Measurements from ENCODE around the gene POLR3C. TPM values are rescaled to one million over a fixed set of nuclear protein-coding genes. Genes with fewer than 3 reads are reported as not detected.

POLR3C gene
- total and polyA plus RNA-seq, 7 donors, result 9.0 to 37.7 (median 18.3) TPM

DNA sequence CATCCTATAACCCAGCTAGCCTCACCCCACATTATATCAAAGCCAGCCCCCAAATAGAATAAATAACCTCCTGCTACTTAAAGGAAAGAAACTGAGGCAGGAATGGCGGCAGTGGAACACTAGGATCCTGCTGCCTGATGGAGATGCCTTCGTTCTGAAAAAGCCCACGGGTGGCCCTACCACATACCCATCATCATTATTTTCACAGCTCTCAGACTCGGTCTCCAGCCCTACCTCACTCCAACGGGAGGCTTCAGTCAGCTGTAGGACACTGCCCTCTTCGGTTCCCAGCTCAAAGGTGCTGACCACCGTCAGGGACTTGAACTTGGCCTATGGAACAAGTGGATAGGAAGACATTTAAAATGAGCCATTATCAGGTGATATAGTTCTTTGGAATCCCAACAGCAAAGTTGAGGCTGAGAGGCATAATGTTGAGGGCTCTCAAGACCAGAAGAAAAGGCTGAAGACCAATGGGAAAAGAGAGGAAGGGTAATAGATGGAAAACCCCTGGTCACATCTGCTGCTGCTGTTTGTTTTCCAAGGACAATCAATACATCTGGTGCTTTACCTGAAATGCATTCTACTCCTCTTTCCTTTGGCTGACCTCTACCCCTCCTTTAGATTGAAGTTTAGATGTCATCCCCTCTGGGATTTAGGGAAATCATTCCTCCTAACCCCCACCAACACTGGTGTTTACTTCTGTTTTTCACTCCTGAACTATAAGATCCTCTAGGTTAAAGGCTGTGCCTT, 69.5 kb downstream of the POLR3C start:
- H3K4me1 ChIP-seq, result peaks cover 0 to 21% (median 18%) of the 10 kb centered on the region in 4 donors
- no peaks in the 10 kb centered on the region for H3K36me3 ChIP-seq
- 90 to 93% methylated on average over 7 of the region's 7 CpGs for WGBS, 2 donors
- no peak for DNase-seq
- no peak overlapping the region for H3K4me3 ChIP-seq
- TF ChIP-seq POLR2AphosphoS5 (IDR thresholded peaks at IDR 0.05), result no peak
- TF ChIP-seq POLR2A (IDR thresholded peaks at IDR 0.05), result no peak
- TF ChIP-seq, protein P1, sequence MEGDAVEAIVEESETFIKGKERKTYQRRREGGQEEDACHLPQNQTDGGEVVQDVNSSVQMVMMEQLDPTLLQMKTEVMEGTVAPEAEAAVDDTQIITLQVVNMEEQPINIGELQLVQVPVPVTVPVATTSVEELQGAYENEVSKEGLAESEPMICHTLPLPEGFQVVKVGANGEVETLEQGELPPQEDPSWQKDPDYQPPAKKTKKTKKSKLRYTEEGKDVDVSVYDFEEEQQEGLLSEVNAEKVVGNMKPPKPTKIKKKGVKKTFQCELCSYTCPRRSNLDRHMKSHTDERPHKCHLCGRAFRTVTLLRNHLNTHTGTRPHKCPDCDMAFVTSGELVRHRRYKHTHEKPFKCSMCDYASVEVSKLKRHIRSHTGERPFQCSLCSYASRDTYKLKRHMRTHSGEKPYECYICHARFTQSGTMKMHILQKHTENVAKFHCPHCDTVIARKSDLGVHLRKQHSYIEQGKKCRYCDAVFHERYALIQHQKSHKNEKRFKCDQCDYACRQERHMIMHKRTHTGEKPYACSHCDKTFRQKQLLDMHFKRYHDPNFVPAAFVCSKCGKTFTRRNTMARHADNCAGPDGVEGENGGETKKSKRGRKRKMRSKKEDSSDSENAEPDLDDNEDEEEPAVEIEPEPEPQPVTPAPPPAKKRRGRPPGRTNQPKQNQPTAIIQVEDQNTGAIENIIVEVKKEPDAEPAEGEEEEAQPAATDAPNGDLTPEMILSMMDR (IDR thresholded peaks at IDR 0.05), result no peak
- TF ChIP-seq EP300 (IDR thresholded peaks at IDR 0.05), result no peak
- intact Hi-C loops (cut with DNase I), result loop anchor here (2.0 to 5.0 kb wide), 2 partner anchors 21 to 36 kb away; partner anchors contain the start of gene PIAS3
- no peaks in the 10 kb centered on the region for H3K9me3 ChIP-seq
- H3K27me3 ChIP-seq, result no peaks in the 10 kb centered on the region
- peak overlapping the region; percentile 78 to 86 (median 78) for H3K27ac ChIP-seq

Small RNAs within 50 kb of the gene (small RNA-seq; reads per million reads assigned to genes)
- gene MIR6736, result 0 reads per million in 3 donors

Other genes with a start within 250 kb of the POLR3C start
- 10 to 100 TPM; 16.3 to 51.2 (median 24.3) TPM for gene GPR89A, start 216.2 kb upstream of the POLR3C start, total RNA-seq
- 10 to 100 TPM in 1 of 3 donors, 1 to 10 TPM in 2; 3.6 to 11.0 (median 4.2) TPM for gene GPR89A, start 216.2 kb upstream of the POLR3C start, polyA plus RNA-seq
- gene PDZK1, start 116.8 kb upstream of the POLR3C start, total RNA-seq, result not detected
- 1 to 10 TPM in 2 of 3 donors, under 1 TPM in 1; 0.51 to 9.7 (median 9.0) TPM for gene PDZK1, start 116.8 kb upstream of the POLR3C start, polyA plus RNA-seq
- not detected for gene CD160, start 104.7 kb upstream of the POLR3C start, total RNA-seq
- gene CD160, start 104.7 kb upstream of the POLR3C start, polyA plus RNA-seq, result under 1 TPM in 2 of 3 donors, not detected in 1; 0.31 to 0.60 TPM
- gene RNF115, start 105 bp upstream of the POLR3C start, total RNA-seq, result 10 to 100 TPM; 16.6 to 41.8 (median 23.1) TPM
- 1 to 10 TPM; 3.0 to 4.7 (median 3.0) TPM for gene RNF115, start 105 bp upstream of the POLR3C start, polyA plus RNA-seq
- gene NUDT17, start 21.4 kb downstream of the POLR3C start, total RNA-seq, result 1 to 10 TPM; 1.6 to 9.1 (median 2.8) TPM
- gene NUDT17, start 21.4 kb downstream of the POLR3C start, polyA plus RNA-seq, result 1 to 10 TPM in 2 of 3 donors, not detected in 1; 1.2 to 2.0 TPM
- 10 to 100 TPM; 17.5 to 37.9 (median 21.7) TPM for gene PIAS3, start 34.9 kb downstream of the POLR3C start, total RNA-seq
- gene PIAS3, start 34.9 kb downstream of the POLR3C start, polyA plus RNA-seq, result 10 to 100 TPM in 1 of 3 donors, 1 to 10 TPM in 2; 5.4 to 13.8 (median 5.5) TPM
- gene ANKRD35, start 61.7 kb downstream of the POLR3C start, total RNA-seq, result 10 to 100 TPM in 1 of 4 donors, 1 to 10 TPM in 3; 5.2 to 13.8 (median 8.3) TPM
- 1 to 10 TPM in 2 of 3 donors, under 1 TPM in 1; 0.46 to 2.1 (median 1.8) TPM for gene ANKRD35, start 61.7 kb downstream of the POLR3C start, polyA plus RNA-seq
- 1 to 10 TPM; 2.5 to 7.4 (median 3.0) TPM for gene ITGA10, start 85.8 kb downstream of the POLR3C start, total RNA-seq
- gene ITGA10, start 85.8 kb downstream of the POLR3C start, polyA plus RNA-seq, result 1 to 10 TPM in 1 of 3 donors, under 1 TPM in 1, not detected in 1; 0.23 to 1.1 TPM
- gene PEX11B, start 94.5 kb downstream of the POLR3C start, total RNA-seq, result 10 to 100 TPM; 20.2 to 22.5 (median 20.6) TPM
- 10 to 100 TPM; 28.6 to 41.8 (median 33.6) TPM for gene PEX11B, start 94.5 kb downstream of the POLR3C start, polyA plus RNA-seq
- gene RBM8A, start 103.3 kb downstream of the POLR3C start, total RNA-seq, result 100 to 1,000 TPM in 1 of 4 donors, 10 to 100 TPM in 3; 77.8 to 102 (median 96.8) TPM
- 100 to 1,000 TPM in 2 of 3 donors, 10 to 100 TPM in 1; 87.1 to 138 (median 101) TPM for gene RBM8A, start 103.3 kb downstream of the POLR3C start, polyA plus RNA-seq
- 10 to 100 TPM; 26.9 to 42.5 (median 36.0) TPM for gene LIX1L, start 133.8 kb downstream of the POLR3C start, total RNA-seq
- 1 to 10 TPM; 1.4 to 8.7 (median 3.0) TPM for gene LIX1L, start 133.8 kb downstream of the POLR3C start, polyA plus RNA-seq
- 1 to 10 TPM in 2 of 4 donors, under 1 TPM in 2; 0.33 to 1.9 (median 1.0) TPM for gene ANKRD34A, start 140.4 kb downstream of the POLR3C start, total RNA-seq
- gene ANKRD34A, start 140.4 kb downstream of the POLR3C start, polyA plus RNA-seq, result under 1 TPM in 1 of 3 donors, not detected in 2; 0.41 TPM
- gene POLR3GL, start 140.5 kb downstream of the POLR3C start, total RNA-seq, result 10 to 100 TPM; 23.1 to 32.8 (median 27.4) TPM
- 10 to 100 TPM; 35.9 to 47.4 (median 40.9) TPM for gene POLR3GL, start 140.5 kb downstream of the POLR3C start, polyA plus RNA-seq
- gene TXNIP, start 172.4 kb downstream of the POLR3C start, total RNA-seq, result 1,000 to 10,000 TPM; 1,623 to 4,609 (median 1,842) TPM
- 100 to 1,000 TPM; 326 to 783 (median 548) TPM for gene TXNIP, start 172.4 kb downstream of the POLR3C start, polyA plus RNA-seq
- gene HJV, start 197.5 kb downstream of the POLR3C start, total RNA-seq, result not detected
- gene HJV, start 197.5 kb downstream of the POLR3C start, polyA plus RNA-seq, result not detected